A673 (cell line): ENCODE measurements around the gene POLK.

Source experiments
- CTCF ChIP-seq: fragments of 300-800, 200-600 bp; sonication (generic); conservative IDR thresholded peaks from 2 replicates; pipeline ENCODE4 v1.5.1; 2017; ENCODE audit warnings: low read depth, mild to moderate bottlenecking, antibody characterized with exemption, low read length, moderate library complexity, mixed read lengths
- EZH2 ChIP-seq: fragments of 200-600 bp; sonication (generic); IDR thresholded peaks from 2 replicates; pipeline ENCODE4 v1.6.1; 2017; ENCODE audit warnings: borderline replicate concordance, low read depth, mild to moderate bottlenecking, mixed read lengths, antibody characterized with exemption, low read length; ENCODE audit not compliant: poor library complexity, severe bottlenecking

DNA sequence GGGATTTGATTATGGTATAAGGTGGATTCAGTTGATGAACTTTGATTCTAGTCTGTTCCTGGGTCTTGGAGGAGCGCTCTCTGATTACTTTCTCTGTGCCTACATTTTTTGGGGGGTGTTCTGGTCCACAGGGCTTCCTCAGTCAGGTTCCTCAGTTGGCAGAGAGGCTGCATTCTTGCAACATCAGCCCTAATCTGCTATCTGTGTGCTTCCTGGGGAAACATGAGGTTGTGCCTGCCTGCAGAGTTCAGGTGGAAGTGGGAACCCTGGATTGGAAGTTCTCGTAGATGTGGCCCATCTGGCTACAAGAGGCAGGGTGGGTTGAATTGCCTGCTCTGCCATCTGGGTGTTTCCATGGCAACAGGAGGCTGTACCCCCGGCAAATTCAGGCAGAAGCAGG, 24.5 kb downstream of the POLK start:
- no peak for TF ChIP-seq CTCF
- TF ChIP-seq EZH2: no peak
